Measurements from ENCODE around the gene TXNRD1.

The TXNRD1 gene

DNA sequence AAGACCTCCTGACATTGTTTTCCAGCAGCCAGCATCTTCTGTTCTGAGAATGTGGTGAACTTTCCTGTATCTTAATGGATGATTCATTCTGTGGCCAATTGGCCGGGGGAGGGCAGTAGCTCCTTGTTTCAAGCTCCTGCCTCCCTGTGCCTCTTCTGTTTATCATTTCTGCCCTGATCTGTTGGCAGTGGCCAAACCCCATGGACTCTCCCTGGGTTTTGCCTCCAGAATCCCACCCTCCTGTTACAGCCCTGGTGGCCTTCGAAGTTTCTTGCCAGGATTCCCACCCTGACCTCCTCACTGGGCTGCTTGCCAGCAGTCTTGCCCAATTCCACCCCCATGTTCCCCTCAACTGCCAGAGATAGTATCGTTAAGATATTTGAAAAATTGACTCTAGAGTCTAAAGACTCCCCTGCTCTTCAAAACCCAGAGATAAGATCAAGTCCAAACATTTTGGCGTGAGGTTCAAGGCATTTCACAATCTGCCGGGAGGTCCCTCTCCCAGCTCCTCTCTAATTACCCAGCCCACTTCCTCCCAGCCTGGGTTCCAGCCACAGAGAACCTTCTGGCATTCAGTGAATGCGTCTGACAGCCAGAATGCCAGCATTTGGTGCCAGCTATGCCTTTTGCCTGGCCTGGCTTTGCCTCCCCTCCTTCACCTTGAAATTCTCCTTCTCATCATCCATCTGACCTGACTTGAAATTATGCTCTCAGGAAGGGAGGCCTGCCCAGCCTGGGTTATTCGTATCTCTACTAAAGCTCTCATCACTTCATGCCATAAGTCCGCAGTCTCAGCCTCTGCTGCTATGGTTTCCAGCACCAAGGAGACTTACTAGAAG is 37.7 kb upstream of the TXNRD1 start:
- peak; percentile 74 to 89 for DNase-seq (ENCODE audit: low read depth in 1 of 2, low spot score in 1 of 2)
- peak overlapping the region; percentile 53 for H3K27ac ChIP-seq (replicated peaks)

DNA sequence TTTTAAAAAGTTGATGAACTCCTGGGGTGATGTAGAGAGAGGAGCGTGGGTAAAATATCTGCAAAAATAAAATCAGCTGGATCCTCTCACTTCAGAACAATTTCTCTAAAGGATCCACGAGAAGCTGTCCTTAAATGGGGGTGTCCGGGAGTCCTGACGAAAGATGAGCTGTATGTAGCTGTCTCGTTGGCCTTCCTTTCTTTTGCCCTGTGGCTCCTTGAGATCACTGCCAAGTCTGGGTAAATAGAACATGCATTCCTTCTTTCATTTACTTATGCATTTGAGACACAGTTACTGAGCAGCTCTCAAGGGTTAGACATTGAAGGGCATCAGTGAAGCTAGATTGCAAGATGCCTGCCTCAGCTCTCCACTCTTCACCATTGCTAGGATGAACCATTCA is 35.2 kb upstream of the TXNRD1 start:
- no peak for TF ChIP-seq GABPA (IDR thresholded peaks at IDR 0.05; ENCODE audit: low read depth)
- DNase-seq (ENCODE audit: low read depth in 1 of 2, low spot score in 1 of 2): no peak
- no peaks in the 10 kb centered on the region for H3K27me3 ChIP-seq (ENCODE audit: insufficient read depth, poor library complexity, severe bottlenecking)
- H3K27ac ChIP-seq (replicated peaks): no peak overlapping the region
- H3K4me3 ChIP-seq (replicated peaks; ENCODE audit: insufficient read depth, low read length): no peak overlapping the region

More for the DNA sequence above, 37.7 kb upstream of the TXNRD1 start:
- TF ChIP-seq GABPA (IDR thresholded peaks at IDR 0.05; ENCODE audit: low read depth) (no peak), SPI1 (IDR thresholded peaks at IDR 0.05; ENCODE audit: borderline replicate concordance, low read depth) (peak; percentile 70), POLR2AphosphoS5 (IDR thresholded peaks at IDR 0.05; ENCODE audit: low read depth) (peak; percentile 52; the same call in 1 of the 2 replicates)
- TF ChIP-seq, protein P1, sequence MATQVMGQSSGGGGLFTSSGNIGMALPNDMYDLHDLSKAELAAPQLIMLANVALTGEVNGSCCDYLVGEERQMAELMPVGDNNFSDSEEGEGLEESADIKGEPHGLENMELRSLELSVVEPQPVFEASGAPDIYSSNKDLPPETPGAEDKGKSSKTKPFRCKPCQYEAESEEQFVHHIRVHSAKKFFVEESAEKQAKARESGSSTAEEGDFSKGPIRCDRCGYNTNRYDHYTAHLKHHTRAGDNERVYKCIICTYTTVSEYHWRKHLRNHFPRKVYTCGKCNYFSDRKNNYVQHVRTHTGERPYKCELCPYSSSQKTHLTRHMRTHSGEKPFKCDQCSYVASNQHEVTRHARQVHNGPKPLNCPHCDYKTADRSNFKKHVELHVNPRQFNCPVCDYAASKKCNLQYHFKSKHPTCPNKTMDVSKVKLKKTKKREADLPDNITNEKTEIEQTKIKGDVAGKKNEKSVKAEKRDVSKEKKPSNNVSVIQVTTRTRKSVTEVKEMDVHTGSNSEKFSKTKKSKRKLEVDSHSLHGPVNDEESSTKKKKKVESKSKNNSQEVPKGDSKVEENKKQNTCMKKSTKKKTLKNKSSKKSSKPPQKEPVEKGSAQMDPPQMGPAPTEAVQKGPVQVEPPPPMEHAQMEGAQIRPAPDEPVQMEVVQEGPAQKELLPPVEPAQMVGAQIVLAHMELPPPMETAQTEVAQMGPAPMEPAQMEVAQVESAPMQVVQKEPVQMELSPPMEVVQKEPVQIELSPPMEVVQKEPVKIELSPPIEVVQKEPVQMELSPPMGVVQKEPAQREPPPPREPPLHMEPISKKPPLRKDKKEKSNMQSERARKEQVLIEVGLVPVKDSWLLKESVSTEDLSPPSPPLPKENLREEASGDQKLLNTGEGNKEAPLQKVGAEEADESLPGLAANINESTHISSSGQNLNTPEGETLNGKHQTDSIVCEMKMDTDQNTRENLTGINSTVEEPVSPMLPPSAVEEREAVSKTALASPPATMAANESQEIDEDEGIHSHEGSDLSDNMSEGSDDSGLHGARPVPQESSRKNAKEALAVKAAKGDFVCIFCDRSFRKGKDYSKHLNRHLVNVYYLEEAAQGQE (IDR thresholded peaks at IDR 0.05; ENCODE audit: insufficient replicate concordance, low read depth): no peak
- TF ChIP-seq, protein P2, sequence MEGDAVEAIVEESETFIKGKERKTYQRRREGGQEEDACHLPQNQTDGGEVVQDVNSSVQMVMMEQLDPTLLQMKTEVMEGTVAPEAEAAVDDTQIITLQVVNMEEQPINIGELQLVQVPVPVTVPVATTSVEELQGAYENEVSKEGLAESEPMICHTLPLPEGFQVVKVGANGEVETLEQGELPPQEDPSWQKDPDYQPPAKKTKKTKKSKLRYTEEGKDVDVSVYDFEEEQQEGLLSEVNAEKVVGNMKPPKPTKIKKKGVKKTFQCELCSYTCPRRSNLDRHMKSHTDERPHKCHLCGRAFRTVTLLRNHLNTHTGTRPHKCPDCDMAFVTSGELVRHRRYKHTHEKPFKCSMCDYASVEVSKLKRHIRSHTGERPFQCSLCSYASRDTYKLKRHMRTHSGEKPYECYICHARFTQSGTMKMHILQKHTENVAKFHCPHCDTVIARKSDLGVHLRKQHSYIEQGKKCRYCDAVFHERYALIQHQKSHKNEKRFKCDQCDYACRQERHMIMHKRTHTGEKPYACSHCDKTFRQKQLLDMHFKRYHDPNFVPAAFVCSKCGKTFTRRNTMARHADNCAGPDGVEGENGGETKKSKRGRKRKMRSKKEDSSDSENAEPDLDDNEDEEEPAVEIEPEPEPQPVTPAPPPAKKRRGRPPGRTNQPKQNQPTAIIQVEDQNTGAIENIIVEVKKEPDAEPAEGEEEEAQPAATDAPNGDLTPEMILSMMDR (IDR thresholded peaks at IDR 0.05; ENCODE audit: insufficient read depth, low read length): no peak
- Histone ChIP-seq H3K27me3 (ENCODE audit: insufficient read depth, poor library complexity, severe bottlenecking) (no peaks in the 10 kb centered on the region), H3K4me3 (replicated peaks; ENCODE audit: insufficient read depth, low read length) (no peak overlapping the region)

DNA sequence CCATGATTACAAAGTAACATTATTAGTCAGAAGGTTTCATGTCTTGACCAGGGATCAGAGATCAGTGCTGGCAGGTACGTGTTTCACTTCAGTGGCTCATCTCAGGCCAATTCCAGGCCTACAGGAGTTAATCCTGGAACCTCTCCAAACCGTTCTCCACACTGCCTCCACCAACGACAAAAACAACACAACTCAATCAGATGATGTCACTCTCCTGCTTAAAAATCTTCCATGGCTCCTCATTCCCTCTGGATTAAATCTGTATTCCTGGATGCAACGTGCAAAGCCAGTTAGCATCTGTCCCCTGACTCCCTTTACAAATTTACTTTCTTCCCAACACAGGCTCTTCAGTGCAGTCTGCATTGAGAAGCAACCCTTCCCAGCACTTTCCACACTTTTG is 34.3 kb upstream of the TXNRD1 start:
- H3K27ac ChIP-seq (replicated peaks): no peak overlapping the region
- H3K27me3 ChIP-seq (ENCODE audit: insufficient read depth, poor library complexity, severe bottlenecking): no peaks in the 10 kb centered on the region
- no peak for DNase-seq (ENCODE audit: low read depth in 1 of 2, low spot score in 1 of 2)
- TF ChIP-seq SPI1 (IDR thresholded peaks at IDR 0.05; ENCODE audit: borderline replicate concordance, low read depth): no peak
- TF ChIP-seq GABPA (IDR thresholded peaks at IDR 0.05; ENCODE audit: low read depth): no peak
- TF ChIP-seq, protein P1 (IDR thresholded peaks at IDR 0.05; ENCODE audit: insufficient replicate concordance, low read depth): no peak
- TF ChIP-seq POLR2AphosphoS5 (IDR thresholded peaks at IDR 0.05; ENCODE audit: low read depth): no peak
- TF ChIP-seq, protein P2 (IDR thresholded peaks at IDR 0.05; ENCODE audit: insufficient read depth, low read length): no peak
- no peak overlapping the region for H3K4me3 ChIP-seq (replicated peaks; ENCODE audit: insufficient read depth, low read length)

DNA sequence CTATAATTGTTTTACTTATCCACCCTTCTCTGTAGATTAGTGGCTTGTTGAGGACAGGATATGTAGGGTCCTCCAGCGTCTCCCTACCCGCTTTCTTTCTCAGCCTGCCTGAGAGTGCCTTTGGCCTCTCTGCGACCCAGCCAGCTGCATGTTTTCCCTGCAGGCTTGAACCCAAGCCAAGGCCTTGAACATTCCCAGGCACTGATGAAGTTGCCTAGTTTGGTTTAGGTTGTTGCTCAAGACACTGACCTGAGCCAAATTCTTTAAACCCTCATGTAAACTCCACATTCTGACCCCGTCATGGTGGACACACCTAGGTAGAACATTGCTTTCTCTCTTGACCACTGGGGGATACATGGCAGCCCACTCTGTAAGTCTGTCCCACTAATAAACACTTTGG is 33.4 kb upstream of the TXNRD1 start:
- H3K4me3 ChIP-seq (replicated peaks; ENCODE audit: insufficient read depth, low read length): no peak overlapping the region
- TF ChIP-seq POLR2AphosphoS5 (IDR thresholded peaks at IDR 0.05; ENCODE audit: low read depth) (no peak), SPI1 (IDR thresholded peaks at IDR 0.05; ENCODE audit: borderline replicate concordance, low read depth) (no peak), GABPA (IDR thresholded peaks at IDR 0.05; ENCODE audit: low read depth) (no peak)
- TF ChIP-seq, protein P1 (IDR thresholded peaks at IDR 0.05; ENCODE audit: insufficient replicate concordance, low read depth): no peak
- TF ChIP-seq, protein P2 (IDR thresholded peaks at IDR 0.05; ENCODE audit: insufficient read depth, low read length): no peak
- no peaks in the 10 kb centered on the region for H3K27me3 ChIP-seq (ENCODE audit: insufficient read depth, poor library complexity, severe bottlenecking)
- DNase-seq (ENCODE audit: low read depth in 1 of 2, low spot score in 1 of 2): no peak
- H3K27ac ChIP-seq (replicated peaks): no peak overlapping the region

Data from HL-60 (cell line).